Measurements from ENCODE around the gene SYAP1.

DNA sequence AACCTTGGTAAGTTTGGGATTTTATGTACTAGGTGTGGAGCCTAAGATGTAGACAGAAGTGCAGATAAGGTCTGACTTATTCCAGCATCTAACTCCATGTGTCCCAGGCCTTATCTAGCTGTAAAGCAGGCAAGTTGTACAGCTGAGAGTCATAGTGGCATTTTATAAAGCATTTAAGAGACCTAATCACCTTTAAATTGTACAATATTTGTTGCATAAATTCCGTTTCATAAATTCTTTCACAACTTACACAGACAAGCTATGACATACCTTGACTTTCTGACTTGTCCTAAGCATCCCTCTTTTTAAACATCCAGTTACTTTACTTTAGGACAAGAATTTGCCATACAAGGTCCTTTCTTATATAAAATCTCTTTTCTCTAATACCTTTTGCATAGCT lies 11.0 kb downstream of the SYAP1 start:
- TF ChIP-seq, protein P1, sequence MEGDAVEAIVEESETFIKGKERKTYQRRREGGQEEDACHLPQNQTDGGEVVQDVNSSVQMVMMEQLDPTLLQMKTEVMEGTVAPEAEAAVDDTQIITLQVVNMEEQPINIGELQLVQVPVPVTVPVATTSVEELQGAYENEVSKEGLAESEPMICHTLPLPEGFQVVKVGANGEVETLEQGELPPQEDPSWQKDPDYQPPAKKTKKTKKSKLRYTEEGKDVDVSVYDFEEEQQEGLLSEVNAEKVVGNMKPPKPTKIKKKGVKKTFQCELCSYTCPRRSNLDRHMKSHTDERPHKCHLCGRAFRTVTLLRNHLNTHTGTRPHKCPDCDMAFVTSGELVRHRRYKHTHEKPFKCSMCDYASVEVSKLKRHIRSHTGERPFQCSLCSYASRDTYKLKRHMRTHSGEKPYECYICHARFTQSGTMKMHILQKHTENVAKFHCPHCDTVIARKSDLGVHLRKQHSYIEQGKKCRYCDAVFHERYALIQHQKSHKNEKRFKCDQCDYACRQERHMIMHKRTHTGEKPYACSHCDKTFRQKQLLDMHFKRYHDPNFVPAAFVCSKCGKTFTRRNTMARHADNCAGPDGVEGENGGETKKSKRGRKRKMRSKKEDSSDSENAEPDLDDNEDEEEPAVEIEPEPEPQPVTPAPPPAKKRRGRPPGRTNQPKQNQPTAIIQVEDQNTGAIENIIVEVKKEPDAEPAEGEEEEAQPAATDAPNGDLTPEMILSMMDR (conservative IDR thresholded peaks at IDR 0.05 in 1 of 2, IDR thresholded peaks at IDR 0.05 in 1 of 2; ENCODE audit: low read depth in 1 of 2, low read length in 2 of 2), result no peak
- no peak for TF ChIP-seq EZH2 (IDR thresholded peaks at IDR 0.05; ENCODE audit: low read length, missing control alignments)

All from fibroblast of lung (primary cell).